GM12892 (cell line): ENCODE measurements around the gene OSBP2.
"Not testable (repeated sequence)": the region's sequence is repeated elsewhere in the genome, so short reads cannot be mapped to it uniquely, and the experiment has no call there.

Source experiments
- DNase-seq: peaks from one replicate; pipeline ENCODE4 v3.0.0; 2011; ENCODE audit not compliant: insufficient read length
- FAIRE-seq: peaks from 2 replicates; lab custom pipeline; 2011; peaks lifted over from hg19 to GRCh38; lab: Jason Lieb, UNC
- POLR2A ChIP-seq: IDR thresholded peaks from 2 replicates; pipeline ENCODE4 v1.6.1; 2011; ENCODE audit warnings: low read depth, low read length, control low read depth
- POLR2AphosphoS5 ChIP-seq: IDR thresholded peaks from 2 replicates; pipeline ENCODE4 v1.6.1; 2011; ENCODE audit warnings: low read depth, low read length, control low read depth
- TAF1 ChIP-seq: IDR thresholded peaks from 2 replicates; pipeline ENCODE4 v1.6.1; 2011; ENCODE audit warnings: low read depth, mild to moderate bottlenecking, control low read depth, low read length, borderline replicate concordance

Gene OSBP2

DNA sequence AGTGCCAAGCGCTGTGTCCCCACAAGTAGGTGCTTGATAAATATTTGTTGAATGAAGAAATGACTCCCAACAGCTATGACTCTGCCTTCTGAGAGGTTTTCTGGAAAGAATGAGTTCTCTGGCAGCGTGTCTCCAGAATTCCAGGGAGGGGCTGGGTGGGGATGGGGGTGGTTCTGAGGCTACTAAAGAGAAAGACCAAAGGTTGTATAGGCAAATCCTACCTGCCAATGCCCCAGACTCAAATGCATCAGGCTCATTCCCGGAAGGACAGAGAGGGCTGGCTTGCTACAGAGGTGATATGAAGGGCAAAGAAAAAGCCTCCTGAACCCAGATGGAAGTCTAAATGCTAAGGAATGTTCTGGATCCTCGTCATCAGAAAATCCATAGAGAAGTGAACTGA is 28.9 kb upstream of the OSBP2 start:
- FAIRE-seq, result no peak
- TF ChIP-seq TAF1 (no peak), POLR2A (no peak), POLR2AphosphoS5 (no peak)

DNA sequence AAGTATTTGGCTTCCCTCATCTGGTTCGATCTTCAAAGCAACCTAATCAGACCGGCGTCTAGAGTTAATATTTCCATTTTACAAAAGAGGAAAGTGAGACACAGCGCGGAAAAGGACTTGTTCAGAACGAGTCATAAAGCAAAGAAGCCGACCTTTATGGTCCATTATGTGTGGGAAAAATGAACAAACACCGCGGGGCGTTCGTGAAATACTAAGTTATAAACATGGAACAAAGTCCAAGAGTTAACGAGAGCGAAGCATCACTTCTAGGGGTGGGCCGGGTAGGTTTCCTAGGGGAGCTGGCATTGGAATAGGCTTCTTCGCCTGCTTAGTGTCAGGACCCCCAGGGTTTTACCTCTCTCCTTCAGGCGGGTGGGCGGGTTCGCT is 27.6 kb upstream of the OSBP2 start:
- FAIRE-seq, result peak; percentile 78
- DNase-seq, result no peak
- TF ChIP-seq POLR2A (no peak), POLR2AphosphoS5 (no peak), TAF1 (no peak)

More for the DNA sequence above, 28.9 kb upstream of the OSBP2 start:
- DNase-seq, result no peak

GRCh38 chr22:30667494-30668385 is 26.9 kb upstream of the OSBP2 start, which contains the start of gene DUSP18:
Gene DUSP18 (minus strand): TSS chr22:30667875. CDS start chr22:30664003, 3,872 bp downstream.
- TF ChIP-seq POLR2AphosphoS5, result no peak
- TF ChIP-seq POLR2A, result peak; percentile 37; the same call in 1 of the 2 replicates
- TF ChIP-seq TAF1, result no peak
- FAIRE-seq, result peak; percentile 99
- DNase-seq, result peak; percentile 99

- DNase-seq, result no peak
- no peak for FAIRE-seq
- TF ChIP-seq TAF1 (no peak), POLR2A (no peak), POLR2AphosphoS5 (no peak)
Measured at GRCh38 chr22:30668386-30668710, 26.3 kb upstream of the OSBP2 start.

DNA sequence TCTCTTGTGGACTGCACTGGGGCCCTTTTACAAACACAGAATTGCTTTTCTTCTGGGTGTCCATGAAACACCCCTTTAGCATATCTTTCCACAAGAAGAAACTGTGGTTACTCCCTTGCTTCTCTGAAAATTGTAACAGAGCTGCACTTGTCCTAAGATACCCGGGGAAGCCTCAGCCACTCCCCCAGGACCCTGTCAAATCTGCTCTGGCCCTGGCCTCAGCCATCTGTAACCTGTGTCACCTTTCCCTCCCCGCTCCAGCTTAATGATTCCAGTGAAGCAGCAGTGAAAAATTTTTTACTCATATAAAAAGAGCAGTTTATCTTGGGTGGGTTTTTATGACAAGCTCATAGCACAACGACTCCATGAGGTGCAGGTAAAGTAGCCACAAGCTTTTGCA is 23.6 kb upstream of the OSBP2 start:
- FAIRE-seq (no peak), DNase-seq (no peak)
- no peak for TF ChIP-seq POLR2AphosphoS5
- TF ChIP-seq POLR2A, result no peak

DNA sequence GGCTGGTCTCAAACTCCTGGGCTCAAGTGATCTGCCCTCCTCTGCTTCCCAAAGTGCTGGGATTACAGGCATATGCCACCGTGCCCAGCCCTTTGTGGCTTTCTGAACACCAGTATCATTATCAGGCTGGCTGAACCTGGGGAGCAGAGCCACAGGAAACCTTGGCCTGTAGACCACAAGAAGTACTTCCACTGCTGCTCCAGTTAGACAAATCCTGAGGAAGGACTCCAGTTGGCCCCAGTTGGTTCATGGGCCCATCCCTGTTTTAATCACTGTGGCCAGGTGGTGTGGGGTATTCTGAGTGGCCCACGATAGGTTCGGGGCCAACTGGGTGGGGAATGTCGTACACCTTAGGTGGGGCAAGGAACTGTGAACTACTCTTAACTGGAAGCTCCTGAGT is 21.5 kb upstream of the OSBP2 start:
- DNase-seq, result no peak
- no peak for FAIRE-seq
- TF ChIP-seq POLR2A (no peak), TAF1 (no peak), POLR2AphosphoS5 (no peak)

GRCh38 chr22:30674482-30674881 is 20.2 kb upstream of the OSBP2 start:
- FAIRE-seq (no peak), DNase-seq (no peak)
- TF ChIP-seq POLR2AphosphoS5, result no peak
- no peak for TF ChIP-seq TAF1
- no peak for TF ChIP-seq POLR2A

- no peak for TF ChIP-seq TAF1
- TF ChIP-seq POLR2AphosphoS5, result no peak
- no peak for TF ChIP-seq POLR2A
- no peak for DNase-seq
- no peak for FAIRE-seq
Measured at GRCh38 chr22:30675436-30675835, 19.2 kb upstream of the OSBP2 start.

- DNase-seq, FAIRE-seq: not testable (repeated sequence)
Measured at GRCh38 chr22:30676565-30676964, 18.1 kb upstream of the OSBP2 start.

- not testable (repeated sequence) for DNase-seq, FAIRE-seq
Measured at GRCh38 chr22:30679895-30680690, 14.6 kb upstream of the OSBP2 start.

- DNase-seq, result no peak
- no peak for FAIRE-seq
- TF ChIP-seq TAF1 (no peak), POLR2AphosphoS5 (no peak), POLR2A (no peak)
Measured at GRCh38 chr22:30680991-30681770, 13.5 kb upstream of the OSBP2 start.

DNA sequence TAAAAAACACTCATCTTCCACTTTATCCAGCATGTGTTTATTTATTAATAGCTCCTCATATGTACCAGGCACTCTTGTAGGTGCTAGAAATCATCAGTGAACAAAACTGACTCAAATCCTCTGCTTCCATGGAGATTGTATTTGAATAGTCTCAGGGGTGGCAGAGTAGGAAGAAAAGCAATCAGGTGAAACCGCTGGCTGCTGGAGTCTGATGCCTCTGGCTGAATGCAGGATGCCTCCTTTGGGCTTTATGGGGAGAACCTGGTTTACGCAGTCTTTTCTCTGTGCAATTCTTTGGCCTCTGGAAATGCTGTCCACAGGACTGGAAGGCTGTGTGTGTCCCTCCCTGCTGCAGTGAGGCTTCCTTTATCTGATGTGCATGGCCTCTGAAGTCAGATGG is 12.8 kb upstream of the OSBP2 start:
- no peak for FAIRE-seq
- no peak for DNase-seq
- no peak for TF ChIP-seq POLR2AphosphoS5
- no peak for TF ChIP-seq POLR2A
- no peak for TF ChIP-seq TAF1
